Stomach (tissue), 4 donors: ENCODE measurements around the gene EIF4H.

Experiments used
- CTCF ChIP-seq, 7 experiments: fragments of 450-650 bp in 4 of 7; fragments of 200-600 bp in 3 of 7; sonication (generic) in 3 of 7; IDR thresholded peaks; one replicate each; pipeline ENCODE4 v1.5.1; 2016 to 2019; ENCODE audit warnings: antibody characterized with exemption in 7 of 7, control low read depth in 2 of 7, mild to moderate bottlenecking in 1 of 7
- POLR2A ChIP-seq, 4 donors: fragments of 450-650 bp; IDR thresholded peaks; one replicate each; pipeline ENCODE4 v1.6.1; 2016; ENCODE audit warnings: antibody characterized with exemption in 4 of 4, control low read depth in 2 of 4, mild to moderate bottlenecking in 1 of 4, moderate library complexity in 1 of 4
- POLR2AphosphoS5 ChIP-seq, 3 donors: sonication (generic); formaldehyde crosslinking; IDR thresholded peaks; one replicate each; pipeline ENCODE4 v1.6.1; 2016; ENCODE audit warnings: antibody characterized with exemption in 3 of 3

GRCh38 chr7:74228951-74229900, 55.1 kb downstream of the EIF4H start:
- no peak for TF ChIP-seq CTCF (IDR thresholded peaks at IDR 0.05)
- TF ChIP-seq POLR2A (IDR thresholded peaks at IDR 0.05), result no peak
- TF ChIP-seq POLR2AphosphoS5 (IDR thresholded peaks at IDR 0.05), result no peak
